ENCODE data around the gene STK38L. TPM values are rescaled to one million over a fixed set of nuclear protein-coding genes. Genes with fewer than 3 reads are reported as not detected.

Gene STK38L
- total and polyA plus RNA-seq, 2 of the 8 experiments (the other 6 are each of a cell fraction or from before 2014, with no cell fraction given) = 8.1 to 63.6 TPM

GRCh38 chr12:27330846-27331245, 86.8 kb downstream of the STK38L start:
- H2BK5ac ChIP-seq (ENCODE audit: low read depth, low read length) = no peak overlapping the region
- H2AFZ ChIP-seq (ENCODE audit: low read length) = no peak overlapping the region
- peaks cover 2 to 3% of the 10 kb centered on the region in 2 experiments for H4K20me1 ChIP-seq (replicated peaks in 1 of 2; ENCODE audit: control insufficient read depth in 1 of 2, insufficient read depth in 2 of 2, low read length in 2 of 2)
- H3K23ac ChIP-seq (ENCODE audit: insufficient read length) = no peak overlapping the region
- H3K18ac ChIP-seq (ENCODE audit: extremely low read depth, low read length) = no peak overlapping the region
- no peak overlapping the region for H3K4ac ChIP-seq (replicated peaks; ENCODE audit: insufficient read length, low read depth, low read length)
- no peak overlapping the region for H2BK20ac ChIP-seq (ENCODE audit: low read length)
- ChIA-PET POLR2A (ENCODE audit: partially characterized antibody) (interaction anchor here (0.8 to 1.6 kb wide), 2 partner anchors 14 to 27 kb away, joined by 3 read pairs; no protein-coding TSS in a partner anchor), CTCF (ENCODE audit: partially characterized antibody) (interaction anchor here (1.1 kb wide), 2 partner anchors 54 to 219 kb away, joined by 3 to 4 read pairs; no protein-coding TSS in a partner anchor)
- H3K36me3 ChIP-seq (ENCODE audit: control insufficient read depth in 2 of 4, insufficient read depth in 4 of 4, low read length in 3 of 4) = peaks cover 0 to 3% (median 0%) of the 10 kb centered on the region in 4 experiments; a peak in 2 of 8 replicates
- FAIRE-seq (no peak), DNase-seq (ENCODE audit: low read depth in 1 of 2, low spot score in 2 of 2) (no peak)
- peaks cover 12% of the 10 kb centered on the region for H3K23me2 ChIP-seq (ENCODE audit: low read depth, low read length)
- H3K4me3 ChIP-seq (ENCODE audit: extremely low read depth in 1 of 4, insufficient read depth in 2 of 4, low read depth in 3 of 4, low read length in 4 of 4) = no peak overlapping the region
- no peak overlapping the region for H2AK5ac ChIP-seq (ENCODE audit: low read depth, low read length)
- H4K8ac ChIP-seq (ENCODE audit: extremely low read depth, insufficient read depth, low read length) = no peak overlapping the region
- no peaks in the 10 kb centered on the region for H3K9me3 ChIP-seq (ENCODE audit: insufficient read depth in 2 of 2, low read depth in 1 of 2, low read length in 1 of 2)
- H4K5ac ChIP-seq (ENCODE audit: insufficient read length, low read depth, low read length) = no peak overlapping the region
- no peak overlapping the region for H3K4me2 ChIP-seq (ENCODE audit: insufficient read depth in 1 of 2, low read depth in 2 of 2, low read length in 2 of 2)
- H2BK12ac ChIP-seq (ENCODE audit: low read depth, low read length) = no peak overlapping the region
- H4K91ac ChIP-seq (replicated peaks; ENCODE audit: insufficient read length, low read length) = no peak overlapping the region
- peaks cover 0 to 21% of the 10 kb centered on the region in 2 experiments; a peak in 2 of 4 replicates for H3K79me2 ChIP-seq (ENCODE audit: control insufficient read depth in 1 of 2, insufficient read depth in 2 of 2, low read length in 2 of 2)
- peaks cover 3 to 14% (median 7%) of the 10 kb centered on the region in 4 experiments for H3K27me3 ChIP-seq (replicated peaks in 1 of 4; ENCODE audit: control insufficient read depth in 3 of 4, extremely low read depth in 1 of 4, insufficient read depth in 3 of 4, low read length in 3 of 4)
- H2BK15ac ChIP-seq (ENCODE audit: low read length) = no peak overlapping the region
- no peaks in the 10 kb centered on the region for H3K79me1 ChIP-seq (ENCODE audit: low read depth, low read length)
- H3K14ac ChIP-seq (ENCODE audit: insufficient read length) = no peak overlapping the region
- no peak overlapping the region for H3K56ac ChIP-seq (replicated peaks; ENCODE audit: insufficient read length, low read depth, low read length)
- no peak overlapping the region for H3K9ac ChIP-seq (replicated peaks in 1 of 4; ENCODE audit: extremely low read depth in 1 of 4, low read depth in 3 of 4, low read length in 3 of 4)
- H2BK120ac ChIP-seq (replicated peaks; ENCODE audit: low read depth, low read length) = no peak overlapping the region
- no peak overlapping the region for H3K27ac ChIP-seq (ENCODE audit: low read depth, low read length)
- 85% methylated on average over 1 of the region's 1 CpG; no CpG with 5 or more reads in 1 of the 2 experiments for WGBS, 2 experiments (ENCODE audit: extremely low coverage in 1 of 2, insufficient coverage in 1 of 2, insufficient read length in 1 of 2, insufficient replicate concordance in 2 of 2, low coverage in 1 of 2, low lambda C conversion rate in 2 of 2, missing lambda C conversion rate in 1 of 2)
- peaks cover 0 to 8% (median 2%) of the 10 kb centered on the region in 4 experiments; a peak in 5 of 7 replicates for H3K4me1 ChIP-seq (replicated peaks in 1 of 4; ENCODE audit: control insufficient read depth in 3 of 4, insufficient read depth in 4 of 4, low read length in 3 of 4)
- TF ChIP-seq BRCA1 (IDR thresholded peaks at IDR 0.05; ENCODE audit: low read depth, low read length) (no peak), MAX (IDR thresholded peaks at IDR 0.05) (no peak), BACH1 (IDR thresholded peaks at IDR 0.05; ENCODE audit: low read length) (no peak), RAD21 (IDR thresholded peaks at IDR 0.05 in 1 of 2, conservative IDR thresholded peaks at IDR 0.05 in 1 of 2; ENCODE audit: low read depth in 2 of 2, low read length in 2 of 2) (no peak), GTF2F1 (IDR thresholded peaks at IDR 0.05; ENCODE audit: borderline replicate concordance, low read depth, low read length) (no peak), CBX5 (IDR thresholded peaks at IDR 0.05; ENCODE audit: low read depth, low read length) (no peak), HDAC2 (IDR thresholded peaks at IDR 0.05; ENCODE audit: borderline replicate concordance in 1 of 2, low read depth in 2 of 2, low read length in 2 of 2) (no peak), ATF2 (IDR thresholded peaks at IDR 0.05; ENCODE audit: low read length) (no peak), USF2 (IDR thresholded peaks at IDR 0.05; ENCODE audit: low read length) (no peak)

All from H1 (cell line).